ENCODE measurements around the gene STRADB. TPM values are rescaled to one million over a fixed set of nuclear protein-coding genes. Genes with fewer than 3 reads are reported as not detected.

The STRADB gene
- total RNA-seq, 4 donors from 2014 or later = 25.6 to 41.9 (median 31.4) TPM

DNA sequence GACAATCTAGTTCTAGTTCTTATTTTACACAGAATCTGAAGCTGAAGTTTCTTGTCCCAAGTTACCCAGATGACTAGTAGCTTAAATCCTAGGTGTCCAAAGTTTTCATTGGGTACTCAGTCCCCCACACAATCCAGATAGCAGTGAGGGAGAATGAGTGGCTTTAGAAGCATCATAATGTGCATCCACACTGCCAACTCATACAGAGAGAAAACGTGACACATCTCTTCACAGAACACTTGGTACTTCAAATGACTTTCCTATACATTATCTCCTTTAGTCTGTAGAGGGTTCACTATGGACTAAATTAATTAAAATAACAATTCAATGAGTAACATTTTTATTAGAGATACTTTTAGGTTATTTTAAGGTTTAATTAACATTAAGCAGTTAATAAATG, 45.2 kb downstream of the STRADB start:
- WGBS, 2 donors = 74 to 76% methylated on average over 1 of the region's 1 CpG
- H3K4me3 ChIP-seq (replicated peaks in 1 of 3) = no peak overlapping the region
- no peaks in the 10 kb centered on the region for H3K4me1 ChIP-seq
- H3K9me3 ChIP-seq = no peaks in the 10 kb centered on the region
- no peak for TF ChIP-seq POLR2A (IDR thresholded peaks at IDR 0.05)
- TF ChIP-seq, protein P1, sequence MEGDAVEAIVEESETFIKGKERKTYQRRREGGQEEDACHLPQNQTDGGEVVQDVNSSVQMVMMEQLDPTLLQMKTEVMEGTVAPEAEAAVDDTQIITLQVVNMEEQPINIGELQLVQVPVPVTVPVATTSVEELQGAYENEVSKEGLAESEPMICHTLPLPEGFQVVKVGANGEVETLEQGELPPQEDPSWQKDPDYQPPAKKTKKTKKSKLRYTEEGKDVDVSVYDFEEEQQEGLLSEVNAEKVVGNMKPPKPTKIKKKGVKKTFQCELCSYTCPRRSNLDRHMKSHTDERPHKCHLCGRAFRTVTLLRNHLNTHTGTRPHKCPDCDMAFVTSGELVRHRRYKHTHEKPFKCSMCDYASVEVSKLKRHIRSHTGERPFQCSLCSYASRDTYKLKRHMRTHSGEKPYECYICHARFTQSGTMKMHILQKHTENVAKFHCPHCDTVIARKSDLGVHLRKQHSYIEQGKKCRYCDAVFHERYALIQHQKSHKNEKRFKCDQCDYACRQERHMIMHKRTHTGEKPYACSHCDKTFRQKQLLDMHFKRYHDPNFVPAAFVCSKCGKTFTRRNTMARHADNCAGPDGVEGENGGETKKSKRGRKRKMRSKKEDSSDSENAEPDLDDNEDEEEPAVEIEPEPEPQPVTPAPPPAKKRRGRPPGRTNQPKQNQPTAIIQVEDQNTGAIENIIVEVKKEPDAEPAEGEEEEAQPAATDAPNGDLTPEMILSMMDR (IDR thresholded peaks at IDR 0.05) = no peak
- no peak overlapping the region for H3K27ac ChIP-seq
- no peaks in the 10 kb centered on the region for H3K36me3 ChIP-seq
- no peaks in the 10 kb centered on the region for H3K27me3 ChIP-seq
- DNase-seq = no peak
- intact Hi-C loops (cut with DNase I) = no loop called here

DNA sequence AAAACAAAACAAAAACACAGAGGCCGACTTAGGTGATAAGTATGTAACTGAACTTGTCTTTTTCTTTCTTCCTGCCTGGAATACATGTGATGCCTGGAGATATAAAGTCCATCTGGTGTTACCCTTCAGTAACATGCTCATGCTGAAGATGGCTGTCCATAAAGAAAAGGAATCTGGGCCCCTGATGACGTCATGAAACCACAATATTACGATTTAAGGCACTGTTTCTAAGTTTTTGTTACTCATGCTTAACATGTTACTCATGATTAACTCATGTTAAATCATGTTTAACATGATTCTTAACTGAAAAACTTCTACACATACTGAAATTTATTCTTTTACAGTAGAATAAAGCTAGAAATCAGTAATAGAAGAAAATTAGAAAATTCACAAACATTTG, 49.0 kb downstream of the STRADB start:
- Histone ChIP-seq H3K27me3 (no peaks in the 10 kb centered on the region), H3K27ac (no peak overlapping the region), H3K36me3 (no peaks in the 10 kb centered on the region), H3K9me3 (no peaks in the 10 kb centered on the region), H3K4me1 (no peaks in the 10 kb centered on the region), H3K4me3 (replicated peaks in 1 of 3) (no peak overlapping the region)
- intact Hi-C loops (cut with DNase I) = no loop called here
- 71 to 74% methylated on average over 3 of the region's 3 CpGs for WGBS, 2 donors
- TF ChIP-seq POLR2A (IDR thresholded peaks at IDR 0.05) = no peak
- TF ChIP-seq, protein P1 (IDR thresholded peaks at IDR 0.05) = no peak
- no peak for DNase-seq

GRCh38 chr2:201502713-201503112, 51.2 kb downstream of the STRADB start:
- H3K36me3 ChIP-seq = no peaks in the 10 kb centered on the region
- 93 to 98% methylated on average over 2 of the region's 2 CpGs for WGBS, 2 donors
- no peak overlapping the region for H3K4me3 ChIP-seq (replicated peaks in 1 of 3)
- DNase-seq = no peak
- intact Hi-C loops (cut with DNase I) = no loop called here
- TF ChIP-seq, protein P1 (IDR thresholded peaks at IDR 0.05) = no peak
- no peak for TF ChIP-seq POLR2A (IDR thresholded peaks at IDR 0.05)
- no peaks in the 10 kb centered on the region for H3K9me3 ChIP-seq
- H3K27me3 ChIP-seq = no peaks in the 10 kb centered on the region
- no peaks in the 10 kb centered on the region for H3K4me1 ChIP-seq
- H3K27ac ChIP-seq = no peak overlapping the region

DNA sequence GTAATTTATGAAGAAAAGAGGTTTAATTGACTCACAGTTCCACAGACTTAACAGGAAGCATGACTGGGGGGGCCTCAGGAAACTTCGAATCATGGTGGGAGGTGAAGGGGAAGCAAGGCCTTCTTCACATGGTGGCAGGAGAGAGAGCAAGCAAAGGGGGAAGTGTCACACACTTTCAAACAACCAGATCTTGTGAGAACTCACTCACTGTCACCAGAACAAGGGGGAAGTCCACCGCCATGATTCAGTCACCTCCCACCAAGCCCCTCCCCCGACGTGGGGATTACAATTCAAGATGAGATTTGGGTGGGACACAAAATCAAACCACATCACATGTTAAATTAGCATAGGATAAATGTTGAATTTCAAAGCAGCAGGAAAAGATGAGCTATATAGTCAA, 56.2 kb downstream of the STRADB start:
- H3K27ac ChIP-seq = no peak overlapping the region
- H3K27me3 ChIP-seq = no peaks in the 10 kb centered on the region
- H3K4me3 ChIP-seq (replicated peaks in 1 of 3) = no peak overlapping the region
- intact Hi-C loops (cut with DNase I) = no loop called here
- TF ChIP-seq POLR2A (IDR thresholded peaks at IDR 0.05) = no peak
- no peak for DNase-seq
- no peaks in the 10 kb centered on the region for H3K9me3 ChIP-seq
- H3K36me3 ChIP-seq = no peaks in the 10 kb centered on the region
- H3K4me1 ChIP-seq = no peaks in the 10 kb centered on the region
- WGBS, 2 donors = 89 to 96% methylated on average over 4 of the region's 4 CpGs

DNA sequence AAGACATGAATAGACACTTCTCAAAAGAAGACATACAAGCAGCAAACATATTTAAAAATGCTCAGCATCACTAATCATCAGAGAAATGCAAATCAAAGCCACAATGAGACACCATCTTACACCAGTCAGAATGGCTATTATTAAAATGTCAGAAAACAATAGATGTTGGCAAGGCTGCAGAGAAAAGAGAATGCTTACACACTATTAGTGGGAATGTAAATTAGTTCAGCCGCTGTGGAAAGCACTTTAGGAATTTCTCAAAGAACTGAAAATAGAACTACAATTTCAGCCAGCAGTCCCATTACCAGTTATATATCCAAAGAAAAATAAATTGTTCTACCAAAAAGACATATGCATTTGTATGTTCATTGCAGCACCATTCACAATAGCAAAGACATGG, 61.7 kb downstream of the STRADB start:
- no peaks in the 10 kb centered on the region for H3K36me3 ChIP-seq
- H3K27ac ChIP-seq = no peak overlapping the region
- TF ChIP-seq, protein P1 (IDR thresholded peaks at IDR 0.05) = no peak
- no peak for TF ChIP-seq POLR2A (IDR thresholded peaks at IDR 0.05)
- no peaks in the 10 kb centered on the region for H3K4me1 ChIP-seq
- no peaks in the 10 kb centered on the region for H3K9me3 ChIP-seq
- 87 to 95% methylated on average over 1 of the region's 1 CpG for WGBS, 2 donors
- H3K4me3 ChIP-seq (replicated peaks in 1 of 3) = no peak overlapping the region
- DNase-seq = no peak
- H3K27me3 ChIP-seq = no peaks in the 10 kb centered on the region
- intact Hi-C loops (cut with DNase I) = no loop called here

Data from thyroid gland (tissue), 4 donors.